Neural cell (in vitro differentiated cells): ENCODE measurements around the gene PDC. TPM values are rescaled to one million over a fixed set of nuclear protein-coding genes. Genes with fewer than 3 reads are reported as not detected.

ENCODE experiments used
- H2AFZ ChIP-seq: fragments of 200-600, 300-800 bp; sonication (generic), shearing (Covaris generic); 2 replicates; pipeline ENCODE4 v1.6.0; 2014; ENCODE audit warnings: low read depth, mild to moderate bottlenecking, antibody characterized with exemption, low read length, moderate library complexity
- H3F3A ChIP-seq: fragments of 200-600 bp; shearing (Covaris generic); 2 replicates; pipeline ENCODE4 v1.6.1; 2016; ENCODE audit warnings: mild to moderate bottlenecking, moderate library complexity, mixed read lengths, antibody characterized with exemption, low read length; ENCODE audit not compliant: insufficient read depth, poor library complexity, severe bottlenecking
- H3K27ac ChIP-seq: fragments of 200-600, 300-800 bp; sonication (generic), shearing (Covaris generic); 2 replicates; pipeline ENCODE4 v1.5.1; 2014; ENCODE audit warnings: mild to moderate bottlenecking, low read length, moderate library complexity
- H3K27me3 ChIP-seq: fragments of 300-800, 200-600 bp; sonication (generic), shearing (Covaris generic); 2 replicates; pipeline ENCODE4 v1.6.0; 2014; ENCODE audit warnings: mild to moderate bottlenecking, low read depth, low read length, moderate library complexity; ENCODE audit not compliant: insufficient read depth
- H3K36me3 ChIP-seq: fragments of 300-800, 200-600 bp; sonication (generic), shearing (Covaris generic); 2 replicates; pipeline ENCODE4 v1.5.1; 2014; ENCODE audit warnings: mild to moderate bottlenecking, antibody characterized with exemption, low read length, moderate library complexity; ENCODE audit not compliant: insufficient read depth
- H3K4me2 ChIP-seq: fragments of 300-800, 200-600 bp; sonication (generic), shearing (Covaris generic); 2 replicates; pipeline ENCODE4 v1.6.0; 2014; ENCODE audit warnings: mild to moderate bottlenecking, low read length
- H3K4me3 ChIP-seq: fragments of 300-800, 200-600 bp; sonication (generic), shearing (Covaris generic); 2 replicates; pipeline ENCODE4 v1.5.1; 2014; ENCODE audit warnings: mild to moderate bottlenecking, low read length, moderate library complexity
- H3K79me2 ChIP-seq: fragments of 200-600 bp; shearing (Covaris generic); replicated peaks from 2 replicates; pipeline ENCODE4 v1.6.0; 2014; ENCODE audit warnings: mild to moderate bottlenecking, low read length, moderate library complexity; ENCODE audit not compliant: insufficient read depth
- H3K9ac ChIP-seq: fragments of 300-800, 200-600 bp; sonication (generic), shearing (Covaris generic); 2 replicates; pipeline ENCODE4 v1.6.1; 2016; ENCODE audit warnings: mild to moderate bottlenecking, low read length, mixed read lengths
- H3K9me2 ChIP-seq: fragments of 200-600 bp; shearing (Covaris generic); 2 replicates; pipeline ENCODE4 v1.6.1; 2016; ENCODE audit warnings: mild to moderate bottlenecking, low read length, mixed read lengths; ENCODE audit not compliant: insufficient read depth
- H3K9me3 ChIP-seq: fragments of 200-600, 300-800 bp; sonication (generic), shearing (Covaris generic); 2 replicates; pipeline ENCODE4 v1.6.1; 2016; ENCODE audit warnings: mild to moderate bottlenecking, mixed run types, low read length, moderate library complexity, mixed read lengths
- H4K20me1 ChIP-seq: fragments of 200-600 bp; shearing (Covaris generic); 2 replicates; pipeline ENCODE4 v1.6.1; 2016; ENCODE audit warnings: mild to moderate bottlenecking, mixed run types; ENCODE audit not compliant: insufficient read depth
- EP300 ChIP-seq: fragments of 450-650 bp; conservative IDR thresholded peaks from 2 replicates; pipeline ENCODE4 v1.6.1; 2014; ENCODE audit warnings: antibody characterized with exemption, mild to moderate bottlenecking, moderate library complexity; ENCODE audit not compliant: poor library complexity, severe bottlenecking
- EZH2 ChIP-seq: fragments of 200-600, 300-800 bp; shearing (Covaris generic), sonication (generic); IDR thresholded peaks from 2 replicates; pipeline ENCODE4 v1.6.1; 2014; ENCODE audit warnings: antibody characterized with exemption, low read length, borderline replicate concordance, mild to moderate bottlenecking; ENCODE audit not compliant: insufficient read depth, poor library complexity, severe bottlenecking
- MXI1 ChIP-seq: fragments of 450-650 bp; conservative IDR thresholded peaks from 2 replicates; pipeline ENCODE4 v1.6.1; 2014; ENCODE audit warnings: antibody characterized with exemption, mild to moderate bottlenecking; ENCODE audit not compliant: poor library complexity, severe bottlenecking
- POLR2AphosphoS5 ChIP-seq: IDR thresholded peaks from 2 replicates; pipeline ENCODE4 v1.6.1; 2012
- RAD21 ChIP-seq: fragments of 450-650 bp; conservative IDR thresholded peaks from 2 replicates; pipeline ENCODE4 v1.6.1; 2014; ENCODE audit warnings: antibody characterized with exemption, mild to moderate bottlenecking, moderate library complexity
- SMC3 ChIP-seq: fragments of 450-650 bp; conservative IDR thresholded peaks from 2 replicates; pipeline ENCODE4 v1.6.1; 2014; ENCODE audit warnings: antibody characterized with exemption, mild to moderate bottlenecking, moderate library complexity; ENCODE audit not compliant: poor library complexity
- TAF1 ChIP-seq: IDR thresholded peaks from 2 replicates; pipeline ENCODE4 v1.6.1; 2012; ENCODE audit warnings: low read depth
- polyA plus RNA-seq: library from polyadenylated mRNA; depleted of rRNA; stranded (reverse); fragments of >200 nt; gene quantifications from 2 replicates; pipeline ENCODE4 v1.2.3, GENCODE V29; 2014
- TF ChIP-seq, protein P1 (sequence below): fragments of 450-650 bp; IDR thresholded peaks from 2 replicates; pipeline ENCODE4 v1.5.1; 2014; ENCODE audit warnings: antibody characterized with exemption, mild to moderate bottlenecking, moderate library complexity; ENCODE audit not compliant: poor library complexity, severe bottlenecking
- TF ChIP-seq, protein P2 (sequence below): IDR thresholded peaks from 2 replicates; pipeline ENCODE4 v1.6.1; 2012; ENCODE audit warnings: borderline replicate concordance

PDC gene
- polyA plus RNA-seq, 1 donor from 2014 or later, result not detected

DNA sequence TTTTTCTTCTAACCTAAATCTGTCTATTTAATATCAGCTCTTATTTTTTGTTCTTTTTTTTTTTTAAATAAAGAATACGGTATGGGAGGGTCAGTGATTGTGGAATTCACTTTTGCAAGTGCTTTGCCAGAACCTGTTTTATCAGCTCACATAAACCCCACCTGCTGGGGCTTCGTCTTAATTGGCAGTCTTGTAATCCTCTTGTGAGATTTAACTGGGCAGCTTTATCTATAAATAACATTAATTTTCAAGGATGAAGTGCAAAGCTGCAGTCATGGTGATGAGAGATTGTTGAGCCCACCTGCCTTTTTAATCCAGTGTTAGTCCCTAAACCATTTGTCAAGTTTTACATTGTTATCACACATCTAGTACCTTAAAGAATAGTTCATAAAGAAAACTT is 18.2 kb upstream of the PDC start:
- no peak for TF ChIP-seq RAD21
- no peak for TF ChIP-seq EP300
- TF ChIP-seq, protein P1, sequence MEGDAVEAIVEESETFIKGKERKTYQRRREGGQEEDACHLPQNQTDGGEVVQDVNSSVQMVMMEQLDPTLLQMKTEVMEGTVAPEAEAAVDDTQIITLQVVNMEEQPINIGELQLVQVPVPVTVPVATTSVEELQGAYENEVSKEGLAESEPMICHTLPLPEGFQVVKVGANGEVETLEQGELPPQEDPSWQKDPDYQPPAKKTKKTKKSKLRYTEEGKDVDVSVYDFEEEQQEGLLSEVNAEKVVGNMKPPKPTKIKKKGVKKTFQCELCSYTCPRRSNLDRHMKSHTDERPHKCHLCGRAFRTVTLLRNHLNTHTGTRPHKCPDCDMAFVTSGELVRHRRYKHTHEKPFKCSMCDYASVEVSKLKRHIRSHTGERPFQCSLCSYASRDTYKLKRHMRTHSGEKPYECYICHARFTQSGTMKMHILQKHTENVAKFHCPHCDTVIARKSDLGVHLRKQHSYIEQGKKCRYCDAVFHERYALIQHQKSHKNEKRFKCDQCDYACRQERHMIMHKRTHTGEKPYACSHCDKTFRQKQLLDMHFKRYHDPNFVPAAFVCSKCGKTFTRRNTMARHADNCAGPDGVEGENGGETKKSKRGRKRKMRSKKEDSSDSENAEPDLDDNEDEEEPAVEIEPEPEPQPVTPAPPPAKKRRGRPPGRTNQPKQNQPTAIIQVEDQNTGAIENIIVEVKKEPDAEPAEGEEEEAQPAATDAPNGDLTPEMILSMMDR, result no peak
- TF ChIP-seq, protein P2, sequence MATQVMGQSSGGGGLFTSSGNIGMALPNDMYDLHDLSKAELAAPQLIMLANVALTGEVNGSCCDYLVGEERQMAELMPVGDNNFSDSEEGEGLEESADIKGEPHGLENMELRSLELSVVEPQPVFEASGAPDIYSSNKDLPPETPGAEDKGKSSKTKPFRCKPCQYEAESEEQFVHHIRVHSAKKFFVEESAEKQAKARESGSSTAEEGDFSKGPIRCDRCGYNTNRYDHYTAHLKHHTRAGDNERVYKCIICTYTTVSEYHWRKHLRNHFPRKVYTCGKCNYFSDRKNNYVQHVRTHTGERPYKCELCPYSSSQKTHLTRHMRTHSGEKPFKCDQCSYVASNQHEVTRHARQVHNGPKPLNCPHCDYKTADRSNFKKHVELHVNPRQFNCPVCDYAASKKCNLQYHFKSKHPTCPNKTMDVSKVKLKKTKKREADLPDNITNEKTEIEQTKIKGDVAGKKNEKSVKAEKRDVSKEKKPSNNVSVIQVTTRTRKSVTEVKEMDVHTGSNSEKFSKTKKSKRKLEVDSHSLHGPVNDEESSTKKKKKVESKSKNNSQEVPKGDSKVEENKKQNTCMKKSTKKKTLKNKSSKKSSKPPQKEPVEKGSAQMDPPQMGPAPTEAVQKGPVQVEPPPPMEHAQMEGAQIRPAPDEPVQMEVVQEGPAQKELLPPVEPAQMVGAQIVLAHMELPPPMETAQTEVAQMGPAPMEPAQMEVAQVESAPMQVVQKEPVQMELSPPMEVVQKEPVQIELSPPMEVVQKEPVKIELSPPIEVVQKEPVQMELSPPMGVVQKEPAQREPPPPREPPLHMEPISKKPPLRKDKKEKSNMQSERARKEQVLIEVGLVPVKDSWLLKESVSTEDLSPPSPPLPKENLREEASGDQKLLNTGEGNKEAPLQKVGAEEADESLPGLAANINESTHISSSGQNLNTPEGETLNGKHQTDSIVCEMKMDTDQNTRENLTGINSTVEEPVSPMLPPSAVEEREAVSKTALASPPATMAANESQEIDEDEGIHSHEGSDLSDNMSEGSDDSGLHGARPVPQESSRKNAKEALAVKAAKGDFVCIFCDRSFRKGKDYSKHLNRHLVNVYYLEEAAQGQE, result no peak
- no peak for TF ChIP-seq POLR2AphosphoS5
- no peak for TF ChIP-seq MXI1
- no peak for TF ChIP-seq EZH2
- no peak for TF ChIP-seq SMC3
- no peak for TF ChIP-seq TAF1
- H3F3A ChIP-seq, result no peaks in the 10 kb centered on the region
- no peak overlapping the region for H3K27ac ChIP-seq
- no peak overlapping the region for H2AFZ ChIP-seq
- H3K27me3 ChIP-seq, result no peaks in the 10 kb centered on the region
- no peaks in the 10 kb centered on the region for H3K36me3 ChIP-seq
- H3K9me3 ChIP-seq, result no peaks in the 10 kb centered on the region
- no peaks in the 10 kb centered on the region for H4K20me1 ChIP-seq
- no peak overlapping the region for H3K4me2 ChIP-seq
- no peak overlapping the region for H3K9ac ChIP-seq
- peaks cover 3% of the 10 kb centered on the region for H3K9me2 ChIP-seq
- H3K4me3 ChIP-seq, result no peak overlapping the region
- H3K79me2 ChIP-seq, result no peaks in the 10 kb centered on the region

GRCh38 chr1:186476264-186477040 is 15.5 kb upstream of the PDC start:
- Histone ChIP-seq H3F3A (no peaks in the 10 kb centered on the region), H3K4me2 (no peak overlapping the region), H3K4me3 (no peak overlapping the region), H4K20me1 (no peaks in the 10 kb centered on the region), H2AFZ (no peak overlapping the region), H3K79me2 (no peaks in the 10 kb centered on the region), H3K9me2 (peaks cover 3% of the 10 kb centered on the region), H3K36me3 (no peaks in the 10 kb centered on the region), H3K27ac (no peak overlapping the region), H3K9ac (no peak overlapping the region), H3K9me3 (no peaks in the 10 kb centered on the region), H3K27me3 (no peaks in the 10 kb centered on the region)
- TF ChIP-seq TAF1 (no peak), POLR2AphosphoS5 (no peak), RAD21 (no peak), EZH2 (no peak), MXI1 (no peak), SMC3 (no peak), EP300 (no peak)
- TF ChIP-seq, protein P2, result no peak
- TF ChIP-seq, protein P1, result no peak
